ENCODE data around the gene MZT2B. TPM values are rescaled to one million over a fixed set of nuclear protein-coding genes. Genes with fewer than 3 reads are reported as not detected.

Gene MZT2B
- total RNA-seq (ENCODE audit: low replicate concordance) = 117 and 236 TPM in 2 replicates

GRCh38 chr2:130181880-130182682 lies at the start of gene MZT2B:
MZT2B (plus strand) TSS chr2:130182262; CDS start chr2:130182283, 21 bp downstream.

GRCh38 chr2:130145006-130145414 lies 37.1 kb upstream of the MZT2B start, which contains the start of gene CCDC74B:
CCDC74B (minus strand) TSS chr2:130145112; CDS start chr2:130144996, 116 bp downstream.

GRCh38 chr2:130181325-130181879 lies 660 bp upstream of the MZT2B start, which contains the start of gene SMPD4:
SMPD4 (minus strand) TSS chr2:130181602; CDS start chr2:130176592, 5,010 bp downstream.

GRCh38 chr2:130198343-130198742 lies 16.3 kb downstream of the MZT2B start, which contains the start of gene TUBA3E:
TUBA3E (minus strand) TSS chr2:130198439; CDS start chr2:130198360, 79 bp downstream.

Other genes starting within 250 kb of the MZT2B start
- not detected in 2 replicates for gene RAB6C, start 202.6 kb upstream of the MZT2B start, total RNA-seq (ENCODE audit: low replicate concordance)
- gene POTEF, start 53.0 kb upstream of the MZT2B start, total RNA-seq (ENCODE audit: low replicate concordance) = not detected in 2 replicates
- gene CCDC74B, start 37.1 kb upstream of the MZT2B start, total RNA-seq (ENCODE audit: low replicate concordance) = 3.4 and 9.6 TPM in 2 replicates
- 5.4 and 9.2 TPM in 2 replicates for gene SMPD4, start 660 bp upstream of the MZT2B start, total RNA-seq (ENCODE audit: low replicate concordance)
- gene TUBA3E, start 16.2 kb downstream of the MZT2B start, total RNA-seq (ENCODE audit: low replicate concordance) = not detected in 2 replicates
- gene IMP4, start 160.6 kb downstream of the MZT2B start, total RNA-seq (ENCODE audit: low replicate concordance) = 125 and 176 TPM in 2 replicates
- 6.3 and 9.1 TPM in 2 replicates for gene PTPN18, start 173.8 kb downstream of the MZT2B start, total RNA-seq (ENCODE audit: low replicate concordance)

All from smooth muscle cell of the coronary artery (primary cell).